AG09319 (cell line): Measurements from ENCODE around the gene C17orf114.

ENCODE experiments used
- DNase-seq: peaks from one replicate; pipeline ENCODE4 v3.0.0-alpha.2; 2010; ENCODE audit warnings: low read depth; ENCODE audit errors: extremely low read depth
- TF ChIP-seq, protein P1 (sequence below): IDR thresholded peaks from 2 replicates; pipeline ENCODE4 v1.5.1; 2011; ENCODE audit warnings: low read depth, mild to moderate bottlenecking, inconsistent platforms, low read length, moderate library complexity

The C17orf114 gene

DNA sequence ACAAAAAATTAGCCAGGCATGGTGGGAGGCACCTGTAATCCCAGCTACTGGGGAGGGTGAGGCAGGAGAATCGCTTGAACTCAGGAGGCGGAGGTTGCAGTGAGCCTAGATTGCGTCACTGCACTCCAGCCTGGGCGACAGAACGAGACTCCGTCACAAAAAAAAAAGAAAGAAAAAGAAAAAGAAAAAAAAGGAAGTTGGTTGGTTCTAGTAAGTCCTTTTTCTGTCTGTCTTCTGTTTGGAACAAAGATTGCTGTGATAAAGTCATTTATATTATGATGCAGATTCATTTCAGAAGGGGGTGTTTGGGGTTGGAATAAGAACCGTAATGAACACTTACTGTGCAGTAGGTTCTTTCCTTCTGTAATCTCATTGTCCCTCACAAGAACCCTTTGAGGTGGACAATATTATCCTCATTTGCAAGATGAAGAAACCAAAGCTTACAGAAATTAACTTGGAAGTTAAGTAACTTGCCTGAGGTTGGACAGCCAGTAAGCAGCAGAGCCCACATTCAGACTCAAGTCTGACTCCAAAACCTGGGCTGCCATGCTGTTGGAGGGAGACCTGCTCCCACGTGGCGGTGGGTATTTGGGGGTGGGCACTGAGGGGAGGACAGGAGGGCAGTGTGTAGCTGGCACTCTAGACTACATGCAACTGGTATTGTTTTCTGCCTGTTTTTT lies 41.3 kb upstream of the C17orf114 start:
- no peak for DNase-seq
- TF ChIP-seq, protein P1, sequence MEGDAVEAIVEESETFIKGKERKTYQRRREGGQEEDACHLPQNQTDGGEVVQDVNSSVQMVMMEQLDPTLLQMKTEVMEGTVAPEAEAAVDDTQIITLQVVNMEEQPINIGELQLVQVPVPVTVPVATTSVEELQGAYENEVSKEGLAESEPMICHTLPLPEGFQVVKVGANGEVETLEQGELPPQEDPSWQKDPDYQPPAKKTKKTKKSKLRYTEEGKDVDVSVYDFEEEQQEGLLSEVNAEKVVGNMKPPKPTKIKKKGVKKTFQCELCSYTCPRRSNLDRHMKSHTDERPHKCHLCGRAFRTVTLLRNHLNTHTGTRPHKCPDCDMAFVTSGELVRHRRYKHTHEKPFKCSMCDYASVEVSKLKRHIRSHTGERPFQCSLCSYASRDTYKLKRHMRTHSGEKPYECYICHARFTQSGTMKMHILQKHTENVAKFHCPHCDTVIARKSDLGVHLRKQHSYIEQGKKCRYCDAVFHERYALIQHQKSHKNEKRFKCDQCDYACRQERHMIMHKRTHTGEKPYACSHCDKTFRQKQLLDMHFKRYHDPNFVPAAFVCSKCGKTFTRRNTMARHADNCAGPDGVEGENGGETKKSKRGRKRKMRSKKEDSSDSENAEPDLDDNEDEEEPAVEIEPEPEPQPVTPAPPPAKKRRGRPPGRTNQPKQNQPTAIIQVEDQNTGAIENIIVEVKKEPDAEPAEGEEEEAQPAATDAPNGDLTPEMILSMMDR = no peak

DNA sequence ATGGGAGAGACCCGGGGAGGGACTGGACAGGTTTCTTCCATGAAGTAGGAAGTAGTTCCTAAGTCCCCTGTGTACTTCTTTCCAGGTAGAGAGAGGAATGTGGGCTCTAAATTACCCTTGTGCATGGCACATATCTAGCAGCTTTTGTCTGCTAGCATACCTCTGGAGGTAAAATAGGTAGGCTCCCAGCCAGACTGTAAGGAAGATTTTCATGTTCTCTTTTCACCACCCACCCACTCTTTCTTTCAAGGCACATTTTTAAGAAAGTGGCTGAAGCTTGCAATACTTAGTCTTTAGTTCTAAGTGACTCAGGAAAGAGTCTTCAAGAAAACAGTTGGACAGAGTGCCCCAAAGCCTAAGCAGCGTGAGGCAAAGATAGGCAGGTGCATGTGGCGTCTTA lies 40.2 kb upstream of the C17orf114 start:
- TF ChIP-seq, protein P1 = no peak
- DNase-seq = no peak

DNA sequence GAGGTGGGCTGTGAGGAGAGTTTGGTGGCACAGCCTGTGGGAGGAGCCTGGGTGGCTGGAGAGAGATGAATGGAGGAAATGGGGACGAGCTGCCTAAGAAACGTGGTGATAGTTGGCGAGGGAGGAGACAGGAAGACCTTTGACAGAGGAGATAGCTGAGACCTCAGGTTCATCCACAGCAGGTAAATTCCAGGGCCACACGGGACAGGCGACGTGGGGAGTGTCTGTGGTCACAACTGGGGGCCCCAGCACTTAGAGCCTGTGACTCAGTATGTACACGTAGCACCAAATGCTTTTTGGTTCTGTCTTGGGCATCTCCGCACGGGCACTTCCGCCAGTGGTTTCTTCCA lies 38.7 kb upstream of the C17orf114 start:
- DNase-seq = no peak
- TF ChIP-seq, protein P1 = no peak

DNA sequence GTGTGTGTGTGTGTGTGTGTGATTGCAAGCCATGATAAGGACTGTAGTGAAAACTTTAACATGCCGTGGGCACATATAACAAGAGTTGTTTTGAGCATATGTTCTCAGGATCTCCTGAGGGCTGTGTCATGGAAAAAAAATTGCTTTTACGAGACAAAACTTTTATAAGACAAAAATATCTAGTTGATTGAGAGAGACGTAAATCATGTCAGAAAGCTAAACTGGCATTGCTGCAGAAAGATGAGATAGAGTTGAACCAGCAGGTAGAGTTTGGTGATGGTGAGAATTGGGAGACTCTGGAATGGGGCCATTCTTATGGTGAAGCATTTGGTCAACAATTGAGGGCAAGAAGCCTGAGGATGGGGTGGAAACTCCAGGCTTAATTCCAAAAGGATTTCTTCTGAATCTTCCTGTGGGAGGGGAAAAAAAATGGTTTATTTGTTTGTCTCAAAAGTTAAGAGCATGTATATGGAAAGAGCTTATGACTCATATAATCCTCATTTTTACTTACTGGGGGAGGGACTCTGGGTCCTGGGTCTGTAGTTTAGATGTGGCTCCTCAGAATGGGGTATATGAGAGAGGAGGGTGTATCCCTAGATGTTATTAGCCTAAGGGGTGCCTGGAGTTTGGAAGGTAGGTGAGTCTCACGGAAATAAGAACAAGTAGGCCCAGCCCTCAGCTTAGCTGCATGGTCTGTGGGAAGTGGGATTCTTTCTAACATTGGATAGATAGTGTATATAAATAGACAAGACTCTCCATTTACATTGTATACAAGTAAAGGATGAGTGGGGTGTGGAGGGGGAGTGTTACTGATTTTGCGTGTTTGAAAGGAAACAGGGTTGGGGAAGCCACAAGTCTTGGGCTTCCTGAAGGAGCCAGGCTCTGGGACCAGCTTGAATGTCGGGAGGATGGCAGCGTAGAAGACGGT lies 38.1 kb upstream of the C17orf114 start:
- TF ChIP-seq, protein P1 = no peak
- DNase-seq = no peak

DNA sequence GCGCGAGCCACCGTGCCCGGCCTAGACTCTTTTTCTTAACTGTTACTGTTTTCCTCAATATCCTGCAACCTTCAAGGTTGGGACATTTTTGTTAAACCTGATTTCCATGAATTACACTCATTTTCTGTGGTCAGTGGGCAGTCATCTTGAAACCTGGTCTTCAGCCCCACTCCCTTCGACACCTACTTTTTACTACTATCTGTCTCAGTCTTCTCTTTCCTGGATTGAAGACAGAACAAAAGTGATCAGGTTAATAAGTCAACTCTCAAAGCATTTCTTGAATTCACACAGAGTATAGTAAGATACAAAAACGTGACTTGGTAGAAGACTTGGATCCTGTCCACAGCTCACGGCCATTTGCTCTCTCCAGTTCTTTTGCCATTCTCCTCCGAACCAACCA lies 37.1 kb upstream of the C17orf114 start:
- TF ChIP-seq, protein P1 = no peak
- no peak for DNase-seq

DNA sequence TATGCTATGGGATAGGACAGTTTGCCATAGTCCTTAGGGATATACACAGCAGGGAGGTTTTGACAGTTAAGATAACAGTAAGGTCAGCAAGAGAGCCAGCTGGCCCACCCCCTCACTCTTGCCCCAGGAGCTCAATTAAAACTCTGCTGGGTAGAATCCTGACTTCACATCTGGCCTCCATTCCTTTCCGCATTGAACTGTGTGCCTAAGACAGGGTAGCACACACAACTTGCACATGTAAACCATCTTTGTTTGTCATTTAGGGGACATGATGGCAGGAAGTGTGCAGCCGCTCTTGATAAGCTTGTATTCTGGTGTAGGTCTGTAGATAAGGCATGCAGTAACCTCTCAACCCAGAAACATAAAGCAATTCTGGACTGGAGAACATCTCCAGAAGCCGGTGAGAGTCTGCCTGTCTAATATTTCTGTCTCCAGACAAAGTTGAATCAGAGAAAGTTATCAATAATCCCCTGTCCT lies 36.2 kb upstream of the C17orf114 start:
- TF ChIP-seq, protein P1 = no peak

More for the DNA sequence above, 36.2 kb upstream of the C17orf114 start:
- no peak for DNase-seq
